ENCODE data around the gene DEPDC7.

DNA sequence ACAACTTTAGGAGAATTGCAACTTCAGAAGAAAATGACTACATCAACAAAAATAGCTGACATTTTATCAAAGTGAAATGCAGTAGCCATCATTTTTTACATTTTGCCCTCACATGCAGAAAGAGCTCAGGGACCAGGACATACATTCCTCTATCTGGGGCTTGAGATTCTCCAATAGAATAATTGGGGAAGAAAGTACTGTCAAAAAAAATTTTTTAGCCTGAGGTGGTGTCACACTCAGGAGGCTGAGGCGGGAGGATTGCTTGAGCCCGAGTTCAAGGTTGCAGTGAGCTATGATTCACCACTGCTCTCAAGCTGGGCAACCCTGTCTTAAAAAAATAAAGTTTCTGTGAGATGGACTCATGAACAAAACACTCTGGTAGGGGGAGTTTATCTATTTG is 32.2 kb upstream of the DEPDC7 start:
- TF ChIP-seq, protein P1, sequence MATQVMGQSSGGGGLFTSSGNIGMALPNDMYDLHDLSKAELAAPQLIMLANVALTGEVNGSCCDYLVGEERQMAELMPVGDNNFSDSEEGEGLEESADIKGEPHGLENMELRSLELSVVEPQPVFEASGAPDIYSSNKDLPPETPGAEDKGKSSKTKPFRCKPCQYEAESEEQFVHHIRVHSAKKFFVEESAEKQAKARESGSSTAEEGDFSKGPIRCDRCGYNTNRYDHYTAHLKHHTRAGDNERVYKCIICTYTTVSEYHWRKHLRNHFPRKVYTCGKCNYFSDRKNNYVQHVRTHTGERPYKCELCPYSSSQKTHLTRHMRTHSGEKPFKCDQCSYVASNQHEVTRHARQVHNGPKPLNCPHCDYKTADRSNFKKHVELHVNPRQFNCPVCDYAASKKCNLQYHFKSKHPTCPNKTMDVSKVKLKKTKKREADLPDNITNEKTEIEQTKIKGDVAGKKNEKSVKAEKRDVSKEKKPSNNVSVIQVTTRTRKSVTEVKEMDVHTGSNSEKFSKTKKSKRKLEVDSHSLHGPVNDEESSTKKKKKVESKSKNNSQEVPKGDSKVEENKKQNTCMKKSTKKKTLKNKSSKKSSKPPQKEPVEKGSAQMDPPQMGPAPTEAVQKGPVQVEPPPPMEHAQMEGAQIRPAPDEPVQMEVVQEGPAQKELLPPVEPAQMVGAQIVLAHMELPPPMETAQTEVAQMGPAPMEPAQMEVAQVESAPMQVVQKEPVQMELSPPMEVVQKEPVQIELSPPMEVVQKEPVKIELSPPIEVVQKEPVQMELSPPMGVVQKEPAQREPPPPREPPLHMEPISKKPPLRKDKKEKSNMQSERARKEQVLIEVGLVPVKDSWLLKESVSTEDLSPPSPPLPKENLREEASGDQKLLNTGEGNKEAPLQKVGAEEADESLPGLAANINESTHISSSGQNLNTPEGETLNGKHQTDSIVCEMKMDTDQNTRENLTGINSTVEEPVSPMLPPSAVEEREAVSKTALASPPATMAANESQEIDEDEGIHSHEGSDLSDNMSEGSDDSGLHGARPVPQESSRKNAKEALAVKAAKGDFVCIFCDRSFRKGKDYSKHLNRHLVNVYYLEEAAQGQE (IDR thresholded peaks at IDR 0.05; ENCODE audit: borderline replicate concordance), result no peak
- TF ChIP-seq, protein P2, sequence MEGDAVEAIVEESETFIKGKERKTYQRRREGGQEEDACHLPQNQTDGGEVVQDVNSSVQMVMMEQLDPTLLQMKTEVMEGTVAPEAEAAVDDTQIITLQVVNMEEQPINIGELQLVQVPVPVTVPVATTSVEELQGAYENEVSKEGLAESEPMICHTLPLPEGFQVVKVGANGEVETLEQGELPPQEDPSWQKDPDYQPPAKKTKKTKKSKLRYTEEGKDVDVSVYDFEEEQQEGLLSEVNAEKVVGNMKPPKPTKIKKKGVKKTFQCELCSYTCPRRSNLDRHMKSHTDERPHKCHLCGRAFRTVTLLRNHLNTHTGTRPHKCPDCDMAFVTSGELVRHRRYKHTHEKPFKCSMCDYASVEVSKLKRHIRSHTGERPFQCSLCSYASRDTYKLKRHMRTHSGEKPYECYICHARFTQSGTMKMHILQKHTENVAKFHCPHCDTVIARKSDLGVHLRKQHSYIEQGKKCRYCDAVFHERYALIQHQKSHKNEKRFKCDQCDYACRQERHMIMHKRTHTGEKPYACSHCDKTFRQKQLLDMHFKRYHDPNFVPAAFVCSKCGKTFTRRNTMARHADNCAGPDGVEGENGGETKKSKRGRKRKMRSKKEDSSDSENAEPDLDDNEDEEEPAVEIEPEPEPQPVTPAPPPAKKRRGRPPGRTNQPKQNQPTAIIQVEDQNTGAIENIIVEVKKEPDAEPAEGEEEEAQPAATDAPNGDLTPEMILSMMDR (IDR thresholded peaks at IDR 0.05; ENCODE audit: poor library complexity, severe bottlenecking), result no peak
- TF ChIP-seq TAF1 (IDR thresholded peaks at IDR 0.05; ENCODE audit: low read depth), result no peak
- TF ChIP-seq EP300 (conservative IDR thresholded peaks at IDR 0.05; ENCODE audit: poor library complexity, severe bottlenecking), result no peak
- TF ChIP-seq POLR2AphosphoS5 (IDR thresholded peaks at IDR 0.05), result no peak
- no peak for TF ChIP-seq MXI1 (conservative IDR thresholded peaks at IDR 0.05; ENCODE audit: poor library complexity, severe bottlenecking)
- no peak for TF ChIP-seq RAD21 (conservative IDR thresholded peaks at IDR 0.05)
- TF ChIP-seq SMC3 (conservative IDR thresholded peaks at IDR 0.05; ENCODE audit: poor library complexity), result no peak
